ENCODE measurements around the gene FCER2.

The FCER2 gene

GRCh38 chr19:7676854-7677253 is 25.1 kb downstream of the FCER2 start, which contains the start of gene MCEMP1:
Gene MCEMP1, plus strand, starts transcription at chr19:7677090. Its CDS starts 31 bp downstream, at chr19:7677121.
- peak within 1 kb of the TSS; percentile 66 to 81 (median 78) for H3K9ac ChIP-seq
- H3K9me3 ChIP-seq (replicated peaks in 1 of 11) = peaks cover 0 to 33% (median 21%) of the 10 kb centered on the region in 11 experiments; a peak in 20 of 22 replicates
- TF ChIP-seq Cebpa-rat (IDR thresholded peaks at IDR 0.05) = peak in 4 of 11 experiments; percentile 6 to 60 (median 47); a peak in 5 of 22 replicates
- H3K4me2 ChIP-seq = peak within 1 kb of the TSS; percentile 83 to 98 (median 93)
- no peaks in the 10 kb centered on the region; a peak in 1 of 22 replicates for H4K20me1 ChIP-seq
- peak within 1 kb of the TSS; percentile 25 to 100 (median 91); a peak in 21 of 22 replicates for H3K27ac ChIP-seq
- peak within 1 kb of the TSS; percentile 35 to 100 (median 56); a peak in 19 of 20 replicates for H3K4me3 ChIP-seq
- peaks cover 0 to 8% (median 0%) of the 10 kb centered on the region in 11 experiments; a peak in 3 of 22 replicates for H3K36me3 ChIP-seq
- H3K27me3 ChIP-seq = peaks cover 0 to 20% (median 4%) of the 10 kb centered on the region in 11 experiments; a peak in 8 of 22 replicates
- H3K4me1 ChIP-seq = peaks cover 67 to 89% (median 82%) of the 10 kb centered on the region in 10 experiments

- H3K4me2 ChIP-seq = peak overlapping the region; percentile 83 to 98 (median 93)
- peak overlapping the region; percentile 35 to 100 (median 56); a peak in 19 of 20 replicates for H3K4me3 ChIP-seq
- H3K9me3 ChIP-seq (replicated peaks in 1 of 11) = peaks cover 0 to 33% (median 21%) of the 10 kb centered on the region in 11 experiments; a peak in 20 of 22 replicates
- H3K9ac ChIP-seq = peak overlapping the region; percentile 66 to 81 (median 78); a peak in 21 of 22 replicates
- peaks cover 67 to 92% (median 83%) of the 10 kb centered on the region in 10 experiments for H3K4me1 ChIP-seq
- no peaks in the 10 kb centered on the region; a peak in 1 of 22 replicates for H4K20me1 ChIP-seq
- peak overlapping the region; percentile 25 to 100 (median 91); a peak in 21 of 22 replicates for H3K27ac ChIP-seq
- peaks cover 0 to 20% (median 4%) of the 10 kb centered on the region in 11 experiments; a peak in 8 of 22 replicates for H3K27me3 ChIP-seq
- TF ChIP-seq Cebpa-rat (IDR thresholded peaks at IDR 0.05) = peak in 7 of 11 experiments; percentile 6 to 73 (median 53); a peak in 8 of 22 replicates
- H3K36me3 ChIP-seq = peaks cover 0 to 8% (median 0%) of the 10 kb centered on the region in 11 experiments; a peak in 2 of 22 replicates
These were observed 25.6 kb downstream of the FCER2 start for GRCh38 chr19:7676376-7676775.

GRCh38 chr19:7674010-7675005 is 27.6 kb downstream of the FCER2 start:
- Histone ChIP-seq H3K36me3 (no peaks in the 10 kb centered on the region), H3K4me1 (peaks cover 71 to 98% (median 87%) of the 10 kb centered on the region in 10 experiments), H4K20me1 (no peaks in the 10 kb centered on the region), H3K4me3 (peak overlapping the region in 2 of 10 experiments; percentile 8 to 20; a peak in 1 of 20 replicates), H3K27ac (peak overlapping the region; percentile 16 to 100 (median 91); a peak in 19 of 22 replicates), H3K9me3 (replicated peaks in 1 of 11) (peaks cover 0 to 33% (median 21%) of the 10 kb centered on the region in 11 experiments; a peak in 20 of 22 replicates), H3K9ac (peak overlapping the region in 3 of 11 experiments; percentile 28 to 46 (median 38); a peak in 5 of 22 replicates), H3K4me2 (peak overlapping the region; percentile 35 to 98 (median 93); a peak in 19 of 22 replicates), H3K27me3 (peaks cover 0 to 20% (median 4%) of the 10 kb centered on the region in 11 experiments; a peak in 8 of 22 replicates)
- peak in 1 of 11 experiments; percentile 49; a peak in 3 of 22 replicates for TF ChIP-seq Cebpa-rat (IDR thresholded peaks at IDR 0.05)

- H3K4me3 ChIP-seq = no peak overlapping the region
- peak overlapping the region in 5 of 11 experiments; percentile 43 to 98 (median 87); a peak in 8 of 22 replicates for H3K4me2 ChIP-seq
- H3K27me3 ChIP-seq = peaks cover 0 to 9% (median 0%) of the 10 kb centered on the region in 11 experiments; a peak in 6 of 22 replicates
- peak overlapping the region in 4 of 11 experiments; percentile 11 to 35 (median 22); a peak in 4 of 22 replicates for H3K27ac ChIP-seq
- H3K36me3 ChIP-seq = no peaks in the 10 kb centered on the region
- TF ChIP-seq Cebpa-rat (IDR thresholded peaks at IDR 0.05) = no peak
- peaks cover 68 to 97% (median 84%) of the 10 kb centered on the region in 10 experiments for H3K4me1 ChIP-seq
- H4K20me1 ChIP-seq = no peaks in the 10 kb centered on the region
- H3K9ac ChIP-seq = no peak overlapping the region
- H3K9me3 ChIP-seq (replicated peaks in 1 of 11) = peaks cover 0 to 33% (median 21%) of the 10 kb centered on the region in 11 experiments; a peak in 20 of 22 replicates
These were observed 29.4 kb downstream of the FCER2 start for GRCh38 chr19:7672522-7672921.

GRCh38 chr19:7670790-7671189 is 31.1 kb downstream of the FCER2 start:
- peak overlapping the region in 10 of 11 experiments; percentile 52 to 82 (median 68); a peak in 17 of 22 replicates for H3K9ac ChIP-seq
- H4K20me1 ChIP-seq = no peaks in the 10 kb centered on the region
- H3K4me2 ChIP-seq = peak overlapping the region; percentile 84 to 100 (median 96)
- H3K27me3 ChIP-seq = peaks cover 0 to 4% (median 0%) of the 10 kb centered on the region in 11 experiments; a peak in 3 of 22 replicates
- H3K4me3 ChIP-seq = peak overlapping the region in 9 of 10 experiments; percentile 15 to 74 (median 53); a peak in 17 of 20 replicates
- H3K27ac ChIP-seq = peak overlapping the region in 10 of 11 experiments; percentile 44 to 92 (median 86); a peak in 20 of 22 replicates
- H3K9me3 ChIP-seq (replicated peaks in 1 of 11) = peaks cover 0 to 29% (median 17%) of the 10 kb centered on the region in 11 experiments; a peak in 20 of 22 replicates
- no peaks in the 10 kb centered on the region for H3K36me3 ChIP-seq
- no peak for TF ChIP-seq Cebpa-rat (IDR thresholded peaks at IDR 0.05)
- H3K4me1 ChIP-seq = peaks cover 51 to 90% (median 68%) of the 10 kb centered on the region in 10 experiments

GRCh38 chr19:7670150-7670783 is 31.7 kb downstream of the FCER2 start:
- TF ChIP-seq Cebpa-rat (IDR thresholded peaks at IDR 0.05) = no peak
- Histone ChIP-seq H3K36me3 (no peaks in the 10 kb centered on the region), H3K4me1 (peaks cover 46 to 89% (median 65%) of the 10 kb centered on the region in 10 experiments), H4K20me1 (no peaks in the 10 kb centered on the region), H3K4me2 (peak overlapping the region; percentile 84 to 100 (median 96)), H3K9me3 (replicated peaks in 1 of 11) (peaks cover 0 to 24% (median 13%) of the 10 kb centered on the region in 11 experiments; a peak in 20 of 22 replicates), H3K9ac (peak overlapping the region; percentile 31 to 82 (median 68); a peak in 18 of 22 replicates), H3K27ac (peak overlapping the region in 10 of 11 experiments; percentile 44 to 92 (median 86); a peak in 20 of 22 replicates), H3K4me3 (peak overlapping the region; percentile 15 to 74 (median 52); a peak in 19 of 20 replicates), H3K27me3 (peaks cover 0 to 4% (median 0%) of the 10 kb centered on the region in 11 experiments; a peak in 3 of 22 replicates)

GRCh38 chr19:7669641-7670040 is 32.3 kb downstream of the FCER2 start:
- Histone ChIP-seq H3K36me3 (no peaks in the 10 kb centered on the region), H3K27me3 (peaks cover 0 to 4% (median 0%) of the 10 kb centered on the region in 11 experiments; a peak in 3 of 22 replicates), H3K27ac (peak overlapping the region in 10 of 11 experiments; percentile 54 to 92 (median 88); a peak in 19 of 22 replicates), H3K4me2 (peak overlapping the region; percentile 84 to 100 (median 97)), H4K20me1 (no peaks in the 10 kb centered on the region), H3K4me1 (peaks cover 39 to 84% (median 60%) of the 10 kb centered on the region in 10 experiments), H3K9ac (peak overlapping the region in 10 of 11 experiments; percentile 63 to 86 (median 77); a peak in 20 of 22 replicates), H3K4me3 (peak overlapping the region in 9 of 10 experiments; percentile 30 to 74 (median 56); a peak in 16 of 20 replicates), H3K9me3 (replicated peaks in 1 of 11) (peaks cover 0 to 18% (median 10%) of the 10 kb centered on the region in 11 experiments; a peak in 20 of 22 replicates)
- TF ChIP-seq Cebpa-rat (IDR thresholded peaks at IDR 0.05) = no peak
